HL-60 (cell line): ENCODE measurements around the gene GALNT7.

Experiments used
- POLR2AphosphoS5 ChIP-seq: IDR thresholded peaks from 2 replicates; pipeline ENCODE4 v1.6.1; 2012; ENCODE audit warnings: low read depth
- TF ChIP-seq, protein P1 (sequence below): IDR thresholded peaks from one replicate; pipeline ENCODE4 v1.5.1; 2011; ENCODE audit warnings: low read length, control low read depth, inconsistent platforms; ENCODE audit not compliant: insufficient read depth

DNA sequence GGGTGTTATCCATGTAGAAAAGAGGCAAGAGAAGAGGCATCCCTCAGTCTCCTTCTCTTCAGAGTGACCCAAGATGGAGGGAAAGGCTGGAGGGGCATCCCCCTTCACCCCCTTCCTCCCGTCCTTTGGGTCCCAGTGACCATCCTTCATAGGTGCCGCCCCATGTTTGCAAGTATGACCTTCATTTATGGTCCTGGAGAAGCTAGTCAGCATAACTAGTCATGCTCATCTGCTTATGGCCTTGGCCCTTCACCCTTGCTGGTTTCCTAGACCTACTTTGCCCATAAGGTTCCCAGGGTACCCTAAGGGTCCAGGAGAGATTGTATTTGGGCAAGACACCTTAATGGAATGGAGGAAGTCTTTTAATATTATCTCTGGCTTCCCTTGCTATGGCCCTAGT lies 118.9 kb downstream of the GALNT7 start:
- TF ChIP-seq POLR2AphosphoS5 = no peak
- TF ChIP-seq, protein P1, sequence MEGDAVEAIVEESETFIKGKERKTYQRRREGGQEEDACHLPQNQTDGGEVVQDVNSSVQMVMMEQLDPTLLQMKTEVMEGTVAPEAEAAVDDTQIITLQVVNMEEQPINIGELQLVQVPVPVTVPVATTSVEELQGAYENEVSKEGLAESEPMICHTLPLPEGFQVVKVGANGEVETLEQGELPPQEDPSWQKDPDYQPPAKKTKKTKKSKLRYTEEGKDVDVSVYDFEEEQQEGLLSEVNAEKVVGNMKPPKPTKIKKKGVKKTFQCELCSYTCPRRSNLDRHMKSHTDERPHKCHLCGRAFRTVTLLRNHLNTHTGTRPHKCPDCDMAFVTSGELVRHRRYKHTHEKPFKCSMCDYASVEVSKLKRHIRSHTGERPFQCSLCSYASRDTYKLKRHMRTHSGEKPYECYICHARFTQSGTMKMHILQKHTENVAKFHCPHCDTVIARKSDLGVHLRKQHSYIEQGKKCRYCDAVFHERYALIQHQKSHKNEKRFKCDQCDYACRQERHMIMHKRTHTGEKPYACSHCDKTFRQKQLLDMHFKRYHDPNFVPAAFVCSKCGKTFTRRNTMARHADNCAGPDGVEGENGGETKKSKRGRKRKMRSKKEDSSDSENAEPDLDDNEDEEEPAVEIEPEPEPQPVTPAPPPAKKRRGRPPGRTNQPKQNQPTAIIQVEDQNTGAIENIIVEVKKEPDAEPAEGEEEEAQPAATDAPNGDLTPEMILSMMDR = no peak
